ENCODE measurements around the gene STEAP1.

Gene STEAP1

DNA sequence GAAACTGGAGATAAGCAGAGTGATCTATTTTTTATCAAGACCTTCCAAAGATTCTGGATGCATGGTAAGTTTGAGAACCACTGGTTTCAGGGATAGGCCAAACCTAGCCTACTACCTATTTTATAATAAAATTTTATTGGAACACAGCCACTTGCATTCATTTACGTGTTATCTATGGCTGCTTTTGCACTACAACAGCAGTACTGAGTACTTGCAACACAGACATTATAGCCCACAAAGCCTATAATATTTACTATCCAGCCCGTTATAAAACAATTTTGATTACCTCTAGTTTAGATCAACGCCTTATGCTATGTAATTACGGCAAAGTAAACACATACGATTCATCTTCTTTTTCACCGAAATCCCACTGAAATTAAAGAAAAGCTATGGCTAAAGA is 18.4 kb downstream of the STEAP1 start:
- no peaks in the 10 kb centered on the region for H3K79me2 ChIP-seq
- H3K27ac ChIP-seq = no peak overlapping the region
- H3K4me1 ChIP-seq = no peaks in the 10 kb centered on the region
- H3K27me3 ChIP-seq (ENCODE audit: control insufficient read depth, insufficient read depth, low read length) = no peaks in the 10 kb centered on the region
- H3K36me3 ChIP-seq (ENCODE audit: control insufficient read depth, insufficient read depth, low read length) = no peaks in the 10 kb centered on the region
- H3K4me2 ChIP-seq (ENCODE audit: low read length) = no peak overlapping the region
- no peak overlapping the region for H2AFZ ChIP-seq
- no peaks in the 10 kb centered on the region for H3K9me3 ChIP-seq (ENCODE audit: control insufficient read depth, low read length)
- TF ChIP-seq, protein P1, sequence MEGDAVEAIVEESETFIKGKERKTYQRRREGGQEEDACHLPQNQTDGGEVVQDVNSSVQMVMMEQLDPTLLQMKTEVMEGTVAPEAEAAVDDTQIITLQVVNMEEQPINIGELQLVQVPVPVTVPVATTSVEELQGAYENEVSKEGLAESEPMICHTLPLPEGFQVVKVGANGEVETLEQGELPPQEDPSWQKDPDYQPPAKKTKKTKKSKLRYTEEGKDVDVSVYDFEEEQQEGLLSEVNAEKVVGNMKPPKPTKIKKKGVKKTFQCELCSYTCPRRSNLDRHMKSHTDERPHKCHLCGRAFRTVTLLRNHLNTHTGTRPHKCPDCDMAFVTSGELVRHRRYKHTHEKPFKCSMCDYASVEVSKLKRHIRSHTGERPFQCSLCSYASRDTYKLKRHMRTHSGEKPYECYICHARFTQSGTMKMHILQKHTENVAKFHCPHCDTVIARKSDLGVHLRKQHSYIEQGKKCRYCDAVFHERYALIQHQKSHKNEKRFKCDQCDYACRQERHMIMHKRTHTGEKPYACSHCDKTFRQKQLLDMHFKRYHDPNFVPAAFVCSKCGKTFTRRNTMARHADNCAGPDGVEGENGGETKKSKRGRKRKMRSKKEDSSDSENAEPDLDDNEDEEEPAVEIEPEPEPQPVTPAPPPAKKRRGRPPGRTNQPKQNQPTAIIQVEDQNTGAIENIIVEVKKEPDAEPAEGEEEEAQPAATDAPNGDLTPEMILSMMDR (IDR thresholded peaks at IDR 0.05) = no peak
- H3K4me3 ChIP-seq (ENCODE audit: low read depth, low read length) = no peak overlapping the region
- no peak overlapping the region for H3K9ac ChIP-seq

DNA sequence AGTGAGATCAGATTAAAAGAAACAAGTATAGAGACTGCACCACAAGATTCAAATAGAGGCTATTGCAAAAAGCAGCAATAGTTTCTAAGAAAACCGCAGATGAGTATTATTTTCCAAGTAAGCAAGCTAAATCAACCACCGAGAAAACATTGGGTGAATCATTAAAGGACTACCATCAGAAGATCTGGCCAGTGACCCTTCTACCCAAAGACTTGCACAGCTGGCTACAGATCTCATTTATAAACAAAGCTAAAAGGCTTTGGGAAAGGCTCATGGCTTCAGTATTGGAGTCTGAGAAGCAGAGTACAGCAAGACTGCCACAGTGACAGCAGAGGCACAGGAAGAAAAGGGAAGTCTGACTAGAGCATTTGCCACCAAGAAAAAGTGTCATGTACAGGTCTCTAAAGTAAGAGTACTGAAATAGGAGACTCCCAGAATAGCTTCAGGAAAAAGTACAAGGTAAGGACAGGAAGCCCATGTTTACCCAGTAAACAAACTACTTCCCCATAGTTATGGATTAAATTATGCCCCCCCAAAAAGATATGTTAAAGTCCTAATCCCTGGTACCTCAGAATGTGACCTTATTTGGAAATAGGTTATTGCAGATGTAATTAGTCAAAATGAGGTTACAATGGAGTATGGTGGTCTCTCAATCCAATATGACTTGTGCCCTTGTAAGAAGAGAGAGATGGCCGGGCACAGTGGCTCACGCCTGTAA is 19.0 kb downstream of the STEAP1 start:
- no peaks in the 10 kb centered on the region for H3K79me2 ChIP-seq
- H3K4me2 ChIP-seq (ENCODE audit: low read length) = no peak overlapping the region
- no peak overlapping the region for H3K4me3 ChIP-seq (ENCODE audit: low read depth, low read length)
- H3K27ac ChIP-seq = no peak overlapping the region
- no peaks in the 10 kb centered on the region for H3K4me1 ChIP-seq
- no peak overlapping the region for H2AFZ ChIP-seq
- H3K9me3 ChIP-seq (ENCODE audit: control insufficient read depth, low read length) = no peaks in the 10 kb centered on the region
- H3K27me3 ChIP-seq (ENCODE audit: control insufficient read depth, insufficient read depth, low read length) = no peaks in the 10 kb centered on the region
- TF ChIP-seq, protein P1 (IDR thresholded peaks at IDR 0.05) = no peak
- no peaks in the 10 kb centered on the region for H3K36me3 ChIP-seq (ENCODE audit: control insufficient read depth, insufficient read depth, low read length)
- H3K9ac ChIP-seq = no peak overlapping the region

DNA sequence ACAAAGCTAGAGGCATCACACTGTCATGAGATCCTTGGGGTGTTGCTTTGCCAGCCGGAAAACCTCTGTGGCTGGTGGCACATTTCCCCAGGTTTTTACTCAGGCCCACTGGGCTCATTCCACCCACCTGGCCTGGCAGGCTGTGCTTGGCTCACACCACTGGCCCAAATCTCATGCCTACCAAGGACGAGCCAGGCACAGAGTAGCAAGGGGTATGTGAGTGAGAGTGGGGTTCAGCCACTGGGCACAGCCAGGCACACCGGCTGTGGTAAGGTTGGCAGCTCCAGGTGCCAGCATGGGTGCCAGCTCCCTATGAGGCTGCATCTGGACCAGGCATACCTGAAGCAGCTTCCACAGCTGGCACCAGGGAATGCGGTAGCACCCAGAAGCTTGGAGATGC is 21.4 kb downstream of the STEAP1 start:
- H3K4me1 ChIP-seq = no peaks in the 10 kb centered on the region
- H3K27ac ChIP-seq = no peak overlapping the region

DNA sequence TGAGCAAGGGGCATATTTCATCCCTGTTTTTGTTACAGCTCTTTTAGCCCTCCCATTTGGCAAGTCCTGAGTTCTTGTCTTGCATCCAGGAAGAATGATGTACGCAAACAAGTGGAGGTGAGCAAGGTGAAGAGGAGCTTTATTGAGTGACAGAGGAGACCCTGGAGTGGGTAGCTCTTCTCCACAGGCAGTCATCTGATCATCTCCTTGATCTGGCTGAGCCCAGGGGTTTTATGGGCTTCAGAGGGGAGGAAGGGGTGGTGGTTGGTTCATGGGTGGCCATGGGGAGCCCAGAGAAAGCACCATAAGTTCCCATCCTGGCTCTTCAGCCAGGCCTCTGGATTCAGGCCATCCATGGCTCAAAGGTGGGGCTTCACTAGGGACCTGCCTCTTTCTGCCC is 21.9 kb downstream of the STEAP1 start:
- Histone ChIP-seq H3K27me3 (ENCODE audit: control insufficient read depth, insufficient read depth, low read length) (no peaks in the 10 kb centered on the region), H3K4me1 (no peaks in the 10 kb centered on the region), H3K4me2 (ENCODE audit: low read length) (no peak overlapping the region), H3K27ac (no peak overlapping the region), H3K4me3 (ENCODE audit: low read depth, low read length) (no peak overlapping the region), H2AFZ (no peak overlapping the region), H3K9ac (no peak overlapping the region), H3K79me2 (no peaks in the 10 kb centered on the region), H3K9me3 (ENCODE audit: control insufficient read depth, low read length) (no peaks in the 10 kb centered on the region), H3K36me3 (ENCODE audit: control insufficient read depth, insufficient read depth, low read length) (no peaks in the 10 kb centered on the region)
- TF ChIP-seq, protein P1 (IDR thresholded peaks at IDR 0.05) = no peak

More for the DNA sequence above, 21.4 kb downstream of the STEAP1 start:
- Histone ChIP-seq H2AFZ (no peak overlapping the region), H3K36me3 (ENCODE audit: control insufficient read depth, insufficient read depth, low read length) (no peaks in the 10 kb centered on the region), H3K4me3 (ENCODE audit: low read depth, low read length) (no peak overlapping the region), H3K27me3 (ENCODE audit: control insufficient read depth, insufficient read depth, low read length) (no peaks in the 10 kb centered on the region), H3K4me2 (ENCODE audit: low read length) (no peak overlapping the region), H3K9ac (no peak overlapping the region), H3K9me3 (ENCODE audit: control insufficient read depth, low read length) (no peaks in the 10 kb centered on the region), H3K79me2 (no peaks in the 10 kb centered on the region)
- TF ChIP-seq, protein P1 (IDR thresholded peaks at IDR 0.05) = no peak

DNA sequence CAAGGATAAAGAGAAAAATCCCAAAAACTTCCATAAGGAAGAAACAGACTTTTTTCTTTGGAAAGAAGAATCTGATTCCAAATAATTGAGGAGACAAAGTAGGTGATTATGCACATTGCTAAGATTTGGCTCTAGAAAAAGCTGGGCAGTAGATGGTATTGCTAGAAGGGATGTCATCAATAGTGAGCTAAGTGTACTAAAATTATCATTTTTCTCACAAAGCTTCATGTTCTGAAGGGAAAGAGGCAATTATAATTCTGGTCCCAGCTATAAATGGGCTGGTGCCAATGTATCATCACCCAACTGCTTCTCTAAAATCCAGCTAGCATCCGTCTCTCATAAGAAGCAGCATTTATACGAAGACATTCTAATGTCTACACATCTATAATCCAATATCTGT is 23.9 kb downstream of the STEAP1 start:
- no peaks in the 10 kb centered on the region for H3K9me3 ChIP-seq (ENCODE audit: control insufficient read depth, low read length)
- no peak overlapping the region for H3K4me2 ChIP-seq (ENCODE audit: low read length)
- H3K79me2 ChIP-seq = no peaks in the 10 kb centered on the region
- no peaks in the 10 kb centered on the region for H3K27me3 ChIP-seq (ENCODE audit: control insufficient read depth, insufficient read depth, low read length)
- no peak overlapping the region for H3K9ac ChIP-seq
- TF ChIP-seq, protein P1 (IDR thresholded peaks at IDR 0.05) = no peak
- no peak overlapping the region for H3K27ac ChIP-seq
- H3K4me1 ChIP-seq = no peaks in the 10 kb centered on the region
- H2AFZ ChIP-seq = no peak overlapping the region
- no peak overlapping the region for H3K4me3 ChIP-seq (ENCODE audit: low read depth, low read length)
- no peaks in the 10 kb centered on the region for H3K36me3 ChIP-seq (ENCODE audit: control insufficient read depth, insufficient read depth, low read length)
